ENCODE results near the gene RTL10.

Gene RTL10

GRCh38 chr22:19866665-19867009 is 12.0 kb upstream of the RTL10 start:
- CTCF ChIA-PET: interaction anchor here (0.7 to 1.5 kb wide), 4 partner anchors 12 to 136 kb away, joined by 3 to 7 read pairs (median 4); no protein-coding TSS in a partner anchor
- POLR2A ChIA-PET: interaction anchor here (0.6 to 1.3 kb wide), 3 partner anchors 11 to 90 kb away, joined by 4 to 8 read pairs (median 5); no protein-coding TSS in a partner anchor
- Histone ChIP-seq H3K4me1 (ENCODE audit: control insufficient read depth, insufficient read depth, low read length) (no peaks in the 10 kb centered on the region), H3K27ac (ENCODE audit: extremely low read depth, low read depth, low read length) (no peak overlapping the region), H3K4me3 (ENCODE audit: low read depth, low read length) (no peak overlapping the region), H3K9me3 (ENCODE audit: control insufficient read depth, insufficient read depth, low read depth, low read length) (no peaks in the 10 kb centered on the region), H3K36me3 (ENCODE audit: control insufficient read depth in 2 of 2, insufficient read depth in 1 of 2, low read length in 2 of 2) (no peaks in the 10 kb centered on the region)
- TF ChIP-seq PRDM10 (tag by site-specific recombination; IDR thresholded peaks at IDR 0.05) (no peak), ZFP37 (tag by site-specific recombination; IDR thresholded peaks at IDR 0.05) (no peak), ZNF639 (tag by site-specific recombination; IDR thresholded peaks at IDR 0.05) (no peak), ZNF146 (tag by site-specific recombination; IDR thresholded peaks at IDR 0.05) (no peak), ZBTB8A (tag by site-specific recombination; IDR thresholded peaks at IDR 0.05) (no peak), ZNF280D (tag by site-specific recombination; IDR thresholded peaks at IDR 0.05) (no peak), ZNF704 (tag by site-specific recombination; IDR thresholded peaks at IDR 0.05) (no peak), ZNF580 (tag by site-specific recombination; IDR thresholded peaks at IDR 0.05) (no peak), ZNF747 (tag by site-specific recombination; IDR thresholded peaks at IDR 0.05) (no peak), ZNF202 (tag by site-specific recombination; IDR thresholded peaks at IDR 0.05; ENCODE audit: borderline replicate concordance) (no peak), ZNF155 (tag by site-specific recombination; IDR thresholded peaks at IDR 0.05) (no peak), ZNF2 (tag by site-specific recombination; IDR thresholded peaks at IDR 0.05) (no peak), ZNF558 (tag by site-specific recombination; IDR thresholded peaks at IDR 0.05) (no peak), ZNF324 (tag by site-specific recombination; IDR thresholded peaks at IDR 0.05) (no peak), ZIC2 (tag by site-specific recombination; IDR thresholded peaks at IDR 0.05) (no peak), ZNF645 (tag by site-specific recombination; IDR thresholded peaks at IDR 0.05) (no peak), ZNF132 (tag by site-specific recombination; IDR thresholded peaks at IDR 0.05; ENCODE audit: borderline replicate concordance) (no peak), ZNF311 (tag by site-specific recombination; IDR thresholded peaks at IDR 0.05; ENCODE audit: borderline replicate concordance) (no peak), ZNF391 (tag by site-specific recombination; IDR thresholded peaks at IDR 0.05; ENCODE audit: borderline replicate concordance, low read depth) (no peak), ZNF416 (tag by site-specific recombination; IDR thresholded peaks at IDR 0.05) (no peak)
